Left lung (tissue), 10 donors: Measurements from ENCODE around the gene ICOSLG. TPM values are rescaled to one million over a fixed set of nuclear protein-coding genes. Genes with fewer than 3 reads are reported as not detected.
A peak's percentile ranks its signal among the peaks of the same experiment; 100 is the strongest.

ENCODE experiments used
- ATAC-seq: fragments of 200-7000 bp; cut with Tn5 transposase; one replicate; pipeline ENCODE4 v1.9.1; 2020; ENCODE audit warnings: moderate library complexity
- DNase-seq, 4 donors: peaks; one replicate each; pipeline ENCODE4 v3.0.0-alpha.2; 2013 to 2020
- H3K27ac ChIP-seq, 2 donors: fragments of 200-600 bp; sonication (generic) in 1 of 2; one replicate each; pipeline versions ENCODE4 v1.5.0 to v1.8.0; 2020 to 2021
- H3K27me3 ChIP-seq, 2 donors: fragments of 200-600 bp; sonication (generic) in 1 of 2; one replicate each; pipeline versions ENCODE4 v1.5.0 to v1.8.0; 2020 to 2021
- H3K36me3 ChIP-seq, 2 donors: fragments of 200-600 bp; sonication (generic) in 1 of 2; one replicate each; pipeline versions ENCODE4 v1.5.0 to v1.8.0; 2020 to 2021
- H3K4me1 ChIP-seq, 2 donors: fragments of 200-600 bp; one replicate each; pipeline ENCODE4 v1.8.0; 2021
- H3K4me3 ChIP-seq, 2 donors: fragments of 200-600 bp; sonication (generic) in 1 of 2; one replicate each; pipeline versions ENCODE4 v1.5.0 to v1.8.0; 2020 to 2021; ENCODE audit warnings: mild to moderate bottlenecking in 1 of 2
- H3K9me3 ChIP-seq, 2 donors: fragments of 200-600 bp; sonication (generic) in 1 of 2; one replicate each; pipeline versions ENCODE4 v1.5.0 to v1.8.0; 2020 to 2021
- intact Hi-C, 2 donors: fragments of 100-400 bp; cut with DNase I; formaldehyde crosslinking; loops; one replicate each; pipeline versions ENCODE4 v1.11.2 to v1.14.2; 2022
- polyA plus RNA-seq, 6 donors: library from polyadenylated mRNA; unstranded; fragments of 120-200 nt; gene quantifications; one replicate each; pipeline ENCODE4 v1.2.1, GENCODE V29; 2013; ENCODE audit not compliant: insufficient read length in 6 of 6
- total RNA-seq, 2 donors: library from RNA; stranded (reverse); fragmentation: NEBNext Ultra II Directional; extraction: Animal tissue kit (Norgen Biotek cat#: 25700); gene quantifications; one replicate each; pipeline ENCODE4 v1.2.1, GENCODE V29; 2021
- TF ChIP-seq, protein P1 (sequence below), 2 donors: fragments of 200-600 bp; sonication (generic) in 1 of 2; IDR thresholded peaks; one replicate each; pipeline versions ENCODE4 v1.5.0 to v1.8.0; 2021; ENCODE audit warnings: antibody characterized with exemption in 2 of 2
- donor health status: DM: no; HTN: yes; CAD: no.
- donor health status: DM: no; HTN: no; CAD: no.

Gene ICOSLG
- total and polyA plus RNA-seq, 8 donors = 1.7 to 4.6 (median 2.8) TPM

DNA sequence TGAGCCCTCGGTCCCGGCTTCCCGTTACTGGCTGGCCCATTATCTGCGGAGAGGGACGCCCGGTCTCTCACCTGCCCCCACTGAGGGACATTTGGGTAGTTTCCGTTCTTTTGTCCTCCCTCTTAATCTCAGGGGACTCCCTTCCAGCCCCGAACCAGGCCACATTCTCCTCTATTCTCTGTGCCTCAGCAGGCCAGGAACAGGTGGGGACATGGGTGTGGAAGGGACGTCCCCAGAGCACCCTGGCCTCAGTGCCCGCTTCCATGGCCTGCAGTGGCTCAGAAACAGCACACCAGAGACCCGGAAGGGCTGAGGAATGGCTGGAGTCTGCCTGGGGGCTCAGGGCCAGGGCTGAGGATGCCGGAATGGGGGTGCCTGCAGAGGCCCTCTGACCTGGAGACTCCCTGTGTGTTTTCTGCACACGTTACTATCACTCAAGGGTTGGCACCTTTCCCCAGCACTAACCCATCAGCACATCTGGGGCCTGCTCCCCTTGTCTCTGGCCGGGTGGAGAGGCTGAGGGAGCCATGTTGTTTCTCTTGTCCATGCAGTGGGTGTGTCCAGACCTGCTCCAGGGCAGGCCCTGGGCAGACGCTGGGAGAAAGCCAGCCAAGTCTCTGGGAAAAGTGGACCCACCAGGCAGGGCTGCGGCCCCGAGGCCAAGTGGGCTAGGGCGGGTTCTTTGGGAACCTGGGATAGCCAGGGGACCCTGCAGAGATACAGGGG is 31.0 kb upstream of the ICOSLG start:
- ATAC-seq = no peak
- TF ChIP-seq, protein P1, sequence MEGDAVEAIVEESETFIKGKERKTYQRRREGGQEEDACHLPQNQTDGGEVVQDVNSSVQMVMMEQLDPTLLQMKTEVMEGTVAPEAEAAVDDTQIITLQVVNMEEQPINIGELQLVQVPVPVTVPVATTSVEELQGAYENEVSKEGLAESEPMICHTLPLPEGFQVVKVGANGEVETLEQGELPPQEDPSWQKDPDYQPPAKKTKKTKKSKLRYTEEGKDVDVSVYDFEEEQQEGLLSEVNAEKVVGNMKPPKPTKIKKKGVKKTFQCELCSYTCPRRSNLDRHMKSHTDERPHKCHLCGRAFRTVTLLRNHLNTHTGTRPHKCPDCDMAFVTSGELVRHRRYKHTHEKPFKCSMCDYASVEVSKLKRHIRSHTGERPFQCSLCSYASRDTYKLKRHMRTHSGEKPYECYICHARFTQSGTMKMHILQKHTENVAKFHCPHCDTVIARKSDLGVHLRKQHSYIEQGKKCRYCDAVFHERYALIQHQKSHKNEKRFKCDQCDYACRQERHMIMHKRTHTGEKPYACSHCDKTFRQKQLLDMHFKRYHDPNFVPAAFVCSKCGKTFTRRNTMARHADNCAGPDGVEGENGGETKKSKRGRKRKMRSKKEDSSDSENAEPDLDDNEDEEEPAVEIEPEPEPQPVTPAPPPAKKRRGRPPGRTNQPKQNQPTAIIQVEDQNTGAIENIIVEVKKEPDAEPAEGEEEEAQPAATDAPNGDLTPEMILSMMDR (IDR thresholded peaks at IDR 0.05) = no peak
- Histone ChIP-seq H3K4me1 (no peaks in the 10 kb centered on the region), H3K27me3 (no peaks in the 10 kb centered on the region), H3K9me3 (no peaks in the 10 kb centered on the region), H3K27ac (no peak overlapping the region), H3K4me3 (no peak overlapping the region), H3K36me3 (no peaks in the 10 kb centered on the region)
- peak in 1 of 4 donors; percentile 34 for DNase-seq
- intact Hi-C loops = no loop called here

DNA sequence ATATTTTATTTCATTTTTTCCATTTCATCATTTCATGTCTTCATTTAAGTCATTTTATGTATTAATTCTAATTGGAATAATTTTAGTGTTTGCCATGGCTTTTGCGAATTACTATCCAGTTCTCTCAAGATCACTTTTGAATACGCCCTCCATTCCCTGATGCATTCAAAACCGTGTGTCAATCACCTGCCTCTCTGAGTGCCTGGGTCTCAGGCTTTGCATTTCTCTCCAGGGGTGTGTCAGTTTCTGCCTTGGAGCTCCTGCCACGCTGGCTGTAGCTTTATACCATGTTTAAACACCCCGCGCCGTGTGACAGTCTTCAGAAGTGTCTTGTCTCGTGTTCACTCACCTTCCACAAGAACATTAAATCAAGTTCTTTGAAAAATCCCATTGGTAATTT is 28.3 kb upstream of the ICOSLG start:
- DNase-seq (peak in 1 of 4 donors; percentile 19), ATAC-seq (no peak)
- Histone ChIP-seq H3K9me3 (no peaks in the 10 kb centered on the region), H3K27ac (no peak overlapping the region), H3K36me3 (no peaks in the 10 kb centered on the region), H3K4me3 (no peak overlapping the region), H3K4me1 (no peaks in the 10 kb centered on the region), H3K27me3 (no peaks in the 10 kb centered on the region)
- intact Hi-C loops = no loop called here
- TF ChIP-seq, protein P1 (IDR thresholded peaks at IDR 0.05) = no peak

DNA sequence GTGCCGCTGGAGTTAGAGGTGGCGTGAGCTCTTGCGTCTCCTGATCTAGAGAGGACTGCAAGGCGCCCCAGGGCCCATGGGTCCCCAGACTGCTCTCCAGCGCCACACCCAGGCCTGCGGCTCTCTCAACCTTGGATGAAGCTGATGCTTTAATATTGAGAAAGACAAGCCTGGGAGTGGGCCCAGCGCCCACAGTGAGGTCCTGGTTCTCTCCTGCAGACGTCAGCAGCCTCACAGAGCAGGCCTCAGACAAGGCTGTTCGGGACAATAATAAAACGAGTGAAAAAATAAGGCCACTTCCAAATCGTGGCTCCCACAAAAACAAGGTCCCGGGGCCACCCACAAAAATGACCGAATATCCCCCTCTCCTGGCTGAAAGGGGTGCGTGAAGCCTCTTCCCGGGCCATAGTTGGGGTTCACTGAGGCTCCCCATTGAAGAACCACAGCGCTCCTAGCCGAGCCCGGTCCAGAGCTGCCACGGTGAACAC is 27.0 kb upstream of the ICOSLG start:
- ATAC-seq (no peak), DNase-seq (peak in 1 of 4 donors; percentile 54)
- Histone ChIP-seq H3K4me3 (no peak overlapping the region), H3K36me3 (no peaks in the 10 kb centered on the region), H3K27ac (no peak overlapping the region), H3K9me3 (no peaks in the 10 kb centered on the region), H3K4me1 (no peaks in the 10 kb centered on the region), H3K27me3 (peaks cover 0 to 5% of the 10 kb centered on the region in 2 donors)
- intact Hi-C loops = no loop called here
- TF ChIP-seq, protein P1 (IDR thresholded peaks at IDR 0.05) = no peak

DNA sequence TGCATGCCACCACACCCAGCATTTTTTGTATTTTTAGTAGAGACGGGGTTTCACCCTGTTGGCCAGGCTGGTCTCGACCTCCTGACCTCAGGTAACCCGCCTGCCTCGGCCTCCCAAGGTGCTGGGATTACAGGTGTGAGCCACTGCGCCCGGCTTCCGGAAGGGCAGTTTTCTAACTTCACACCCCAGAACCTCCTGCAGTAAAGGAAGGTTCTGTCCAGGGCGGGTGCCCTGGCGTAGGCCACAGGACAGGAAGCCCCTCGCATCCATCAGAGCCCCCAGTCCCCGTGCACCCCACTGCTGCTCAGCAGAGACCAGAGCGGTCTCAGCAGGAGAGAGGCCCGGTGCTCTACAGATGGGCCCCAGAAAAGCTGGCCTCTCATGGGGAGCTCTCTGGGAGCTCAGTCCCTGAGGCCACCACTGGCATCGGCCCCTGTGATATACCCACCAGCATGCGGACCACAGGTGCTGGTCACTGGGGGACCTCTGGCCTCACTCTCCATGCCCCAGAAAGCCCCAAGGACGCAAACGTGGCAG is 25.1 kb upstream of the ICOSLG start:
- ATAC-seq = no peak
- peaks cover 0 to 5% of the 10 kb centered on the region in 2 donors for H3K27me3 ChIP-seq

DNA sequence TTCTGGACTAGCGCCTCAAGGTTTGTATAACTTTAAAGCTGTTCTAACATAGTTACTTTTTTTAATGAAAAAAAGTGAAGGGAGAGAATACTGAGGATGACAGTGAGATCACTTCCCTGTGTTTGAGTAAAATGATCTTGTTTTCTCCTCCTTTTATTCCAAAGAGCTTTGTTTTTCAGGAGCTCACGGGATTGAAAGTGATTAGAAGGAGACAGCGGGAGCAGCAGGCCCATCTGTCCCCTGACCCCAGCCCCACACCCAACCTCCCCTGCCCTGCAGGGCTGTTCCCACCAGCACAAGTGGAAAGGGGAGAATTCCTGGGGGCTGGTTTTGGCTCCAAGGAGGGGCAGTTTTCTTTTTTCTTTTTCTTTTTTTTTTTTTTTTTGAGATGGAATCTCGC is 23.0 kb upstream of the ICOSLG start:
- TF ChIP-seq, protein P1 (IDR thresholded peaks at IDR 0.05) = no peak
- Histone ChIP-seq H3K4me1 (no peaks in the 10 kb centered on the region), H3K4me3 (no peak overlapping the region), H3K9me3 (peaks cover 0 to 3% of the 10 kb centered on the region in 2 donors), H3K27ac (no peak overlapping the region), H3K27me3 (peaks cover 0 to 5% of the 10 kb centered on the region in 2 donors), H3K36me3 (no peaks in the 10 kb centered on the region)
- ATAC-seq = no peak
- intact Hi-C loops = no loop called here
- no peak for DNase-seq

More for the DNA sequence above, 25.1 kb upstream of the ICOSLG start:
- H3K4me3 ChIP-seq = no peak overlapping the region
- TF ChIP-seq, protein P1 (IDR thresholded peaks at IDR 0.05) = no peak
- no peak overlapping the region for H3K27ac ChIP-seq
- no peaks in the 10 kb centered on the region for H3K36me3 ChIP-seq
- no peaks in the 10 kb centered on the region for H3K4me1 ChIP-seq
- DNase-seq = peak in 1 of 4 donors; percentile 67
- H3K9me3 ChIP-seq = no peaks in the 10 kb centered on the region
- intact Hi-C loops = no loop called here
